Loucy (cell line): ENCODE results near the gene DIDO1.

Experiments used
- CTCF ChIP-seq: fragments of 200-600 bp; sonication (generic); conservative IDR thresholded peaks from 2 replicates; pipeline ENCODE4 v1.5.1; 2014; ENCODE audit warnings: mild to moderate bottlenecking, antibody characterized with exemption, low read length
- EZH2phosphoT487 ChIP-seq: fragments of 200-600 bp; IDR thresholded peaks from 2 replicates; pipeline ENCODE4 v1.6.1; 2018; ENCODE audit warnings: antibody characterized with exemption, mild to moderate bottlenecking, moderate library complexity, borderline replicate concordance

- no peak for TF ChIP-seq CTCF
- TF ChIP-seq EZH2phosphoT487 = no peak
Measured at GRCh38 chr20:62949962-62950361, 23.7 kb upstream of the DIDO1 start.
